Stimulated activated CD4-positive, alpha-beta T cell treated with anti-CD3 and anti-CD28 coated beads, Interleukin-4, amount 100 ng/mL, for 24 hours (primary cell): ENCODE results near the gene MEG3.

Experiments
- DNase-seq: peaks from one replicate; pipeline ENCODE4 v3.0.0-alpha.2; 2020

Gene MEG3

GRCh38 chr14:100882991-100883788, 57.3 kb downstream of the MEG3 start:
- DNase-seq: no peak

DNA sequence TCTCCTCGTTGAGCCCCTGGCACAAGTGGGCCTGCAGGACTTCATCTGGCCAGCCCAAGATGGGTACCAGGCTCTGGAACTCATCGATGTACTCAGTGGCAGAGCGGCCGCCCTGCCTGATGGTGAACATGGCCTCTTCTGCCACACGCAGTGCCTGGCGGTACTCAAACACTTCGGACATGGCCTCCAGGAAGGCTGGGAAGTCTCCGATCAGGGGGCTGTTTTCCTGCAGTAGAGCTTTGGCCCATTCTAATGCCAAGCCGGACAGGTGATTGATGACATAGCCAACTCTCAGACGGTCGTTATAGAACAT, 57.8 kb downstream of the MEG3 start:
- DNase-seq: no peak

GRCh38 chr14:100884456-100884855, 58.5 kb downstream of the MEG3 start:
- DNase-seq: no peak

DNA sequence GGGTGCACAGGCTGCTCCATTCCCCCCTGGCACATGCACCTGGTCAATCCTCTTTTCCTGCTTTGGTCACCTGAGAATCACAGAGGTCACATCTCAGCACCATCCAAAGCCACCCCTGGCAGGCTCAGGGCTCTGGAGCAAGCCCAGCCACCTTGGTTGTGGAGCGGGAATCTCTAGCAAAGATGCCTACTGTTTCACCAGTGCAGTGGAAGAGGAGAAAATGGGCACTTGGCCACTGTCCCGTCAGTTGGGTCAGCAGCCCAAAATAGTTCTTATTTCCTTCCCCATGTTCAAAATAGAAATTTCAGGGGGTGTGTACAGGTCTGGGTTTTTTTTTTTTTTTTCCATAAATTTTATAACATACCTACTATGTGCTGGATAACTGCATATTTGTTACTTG, 59.3 kb downstream of the MEG3 start:
- no peak for DNase-seq

DNA sequence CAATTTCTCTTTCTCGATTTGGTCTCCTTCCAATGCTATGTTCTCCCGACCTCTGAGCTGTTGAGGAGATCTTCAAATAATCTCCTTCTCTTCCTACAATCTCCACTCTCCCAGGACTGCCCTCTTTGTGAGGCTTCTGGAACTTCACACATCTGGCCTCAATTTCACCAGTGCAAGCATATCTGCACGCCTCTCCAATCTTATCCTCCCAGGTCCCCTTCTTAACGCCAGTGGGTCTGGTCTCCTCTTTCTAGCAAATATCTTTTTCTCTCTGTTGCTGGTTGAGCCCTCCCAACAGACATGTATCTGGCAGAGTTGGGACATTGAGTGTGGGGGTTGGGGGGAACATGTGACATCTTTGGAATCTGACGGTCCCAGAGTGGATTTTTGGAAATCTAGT, 59.7 kb downstream of the MEG3 start:
- DNase-seq: no peak

DNA sequence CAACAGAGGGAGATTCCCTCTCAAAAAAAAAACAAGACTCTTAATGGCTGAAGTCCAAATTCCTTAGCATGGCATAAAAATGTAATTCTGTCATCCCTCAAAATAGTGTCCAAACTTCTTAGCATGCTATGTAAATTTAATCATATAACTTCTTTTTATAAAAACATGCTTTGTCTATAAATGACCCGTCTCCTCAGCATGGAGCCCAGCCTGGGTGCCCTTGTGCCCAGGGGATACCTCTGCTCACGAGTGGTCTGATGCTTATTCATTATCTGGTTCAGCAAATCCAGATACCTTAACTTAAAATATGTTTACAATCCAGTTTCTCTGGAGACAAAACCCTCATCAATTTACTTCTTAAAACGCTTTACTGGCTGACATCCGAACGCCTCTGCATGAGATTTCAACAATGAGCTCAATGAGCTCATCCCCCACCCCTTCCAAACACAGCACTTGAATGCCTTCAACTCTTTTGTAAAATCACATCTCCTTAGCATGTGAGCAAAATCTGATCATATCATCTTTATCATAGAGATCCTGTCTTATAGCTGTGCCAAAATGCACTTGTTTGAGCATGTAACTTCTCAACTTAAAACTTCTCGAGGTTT, 61.9 kb downstream of the MEG3 start:
- DNase-seq: no peak

- no peak for DNase-seq
These were observed 62.9 kb downstream of the MEG3 start for GRCh38 chr14:100888789-100889315.

- no peak for DNase-seq
These were observed 63.7 kb downstream of the MEG3 start for GRCh38 chr14:100889641-100890040.

DNA sequence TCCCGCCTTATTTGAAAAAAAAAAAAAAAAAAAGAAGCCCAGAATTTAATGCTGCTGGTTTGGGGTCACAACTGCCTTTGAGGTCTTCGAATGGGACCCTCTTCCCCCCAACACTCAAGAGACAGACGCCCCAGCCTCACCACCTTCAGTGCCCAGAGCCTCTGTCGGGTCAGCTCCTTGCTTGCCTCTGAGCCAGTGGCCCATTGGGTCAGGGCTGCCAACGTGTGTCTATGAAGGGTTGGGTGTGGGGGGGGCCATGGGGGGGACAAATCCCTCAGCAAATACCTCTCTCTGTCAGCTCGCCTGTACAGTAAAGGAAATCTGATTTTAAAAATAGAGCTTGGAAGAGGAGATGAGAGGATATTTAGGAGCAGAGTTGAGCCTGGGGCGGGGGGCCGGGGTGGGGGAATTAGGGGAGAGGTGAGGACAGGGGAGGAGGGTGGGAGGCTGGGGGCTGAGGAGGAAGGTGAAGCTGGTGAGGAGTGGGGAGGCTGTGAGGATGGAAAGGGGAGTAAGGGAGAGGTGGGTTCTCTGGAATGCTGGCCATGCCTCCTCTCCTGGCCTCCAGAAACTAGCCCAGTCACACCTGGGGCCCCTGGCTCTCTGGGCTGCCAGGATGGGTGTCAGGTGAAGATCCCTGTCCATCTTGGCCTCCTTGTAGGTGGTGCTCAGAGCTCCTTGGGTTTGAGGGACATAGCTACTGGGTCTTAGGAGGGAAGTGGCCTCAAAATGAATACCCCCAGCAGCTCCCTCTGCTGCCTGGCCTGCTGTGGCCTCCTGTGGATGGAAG, 64.3 kb downstream of the MEG3 start:
- DNase-seq: no peak

DNA sequence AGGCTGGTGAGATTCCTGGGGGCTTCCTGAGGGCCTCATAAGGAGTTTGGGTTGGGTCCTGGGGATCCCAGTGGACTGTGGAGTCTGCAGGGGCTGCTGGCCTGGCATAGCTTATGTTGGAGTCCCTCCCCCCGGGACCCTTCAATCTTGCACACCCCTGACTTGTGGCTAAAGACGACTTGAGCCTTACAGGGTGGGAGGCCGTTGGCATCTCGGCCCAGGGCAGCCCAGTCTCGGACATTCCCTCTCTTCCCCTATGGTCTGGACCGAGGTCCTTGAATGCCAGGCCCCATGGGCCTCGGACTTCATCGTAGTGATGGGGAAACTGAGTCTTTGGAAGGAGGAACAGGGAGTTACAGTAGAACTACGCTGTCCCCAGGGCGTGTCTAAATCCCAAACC, 65.1 kb downstream of the MEG3 start:
- DNase-seq: no peak

DNA sequence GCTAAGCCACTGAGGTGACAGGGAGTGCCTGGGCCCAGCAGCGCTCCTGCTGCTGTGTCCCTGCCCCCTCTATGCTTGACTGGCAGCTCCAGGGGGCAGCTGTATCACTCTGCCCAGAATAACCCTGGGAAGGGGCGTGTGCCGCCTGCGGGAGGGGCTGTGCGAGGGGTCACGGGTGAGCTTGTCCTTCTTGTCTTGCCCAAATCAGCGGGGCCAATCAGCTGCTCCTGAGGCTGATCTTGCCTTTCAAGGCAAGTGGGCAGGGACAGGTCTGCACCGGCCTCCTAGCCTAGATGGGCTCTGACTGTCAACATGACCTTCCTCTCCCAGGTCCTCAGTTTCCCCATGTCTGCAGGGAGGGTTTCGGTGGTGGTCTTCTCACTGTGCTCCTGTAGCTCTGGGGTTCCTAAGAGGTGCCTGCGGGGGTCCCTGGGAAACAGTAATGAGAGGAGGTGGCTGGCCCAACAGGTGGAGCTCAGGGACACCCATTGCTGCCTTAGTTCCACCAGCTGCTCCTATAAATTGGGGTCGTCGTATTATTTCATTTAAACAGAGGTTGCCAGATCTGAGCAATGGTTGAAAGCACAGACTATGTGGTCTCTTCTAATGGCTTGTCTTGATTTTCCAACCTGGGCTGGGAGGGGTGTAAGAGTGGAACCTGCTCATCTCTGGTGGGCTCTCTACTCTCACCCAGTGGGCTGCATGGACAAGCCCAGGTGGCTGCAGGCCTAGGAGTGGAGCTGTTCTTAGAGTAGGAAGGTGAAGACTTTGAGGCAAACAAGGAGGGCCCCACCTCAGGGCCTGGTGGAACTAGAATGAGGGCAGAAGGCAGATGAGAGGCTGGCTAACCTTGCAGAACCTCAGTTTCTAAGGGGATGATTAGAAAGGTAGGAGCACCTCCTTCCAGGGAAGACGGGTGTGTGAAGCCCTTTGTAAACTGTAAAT, 65.9 kb downstream of the MEG3 start:
- DNase-seq: no peak

- no peak for DNase-seq
These were observed 66.7 kb downstream of the MEG3 start for GRCh38 chr14:100892496-100893227.

DNA sequence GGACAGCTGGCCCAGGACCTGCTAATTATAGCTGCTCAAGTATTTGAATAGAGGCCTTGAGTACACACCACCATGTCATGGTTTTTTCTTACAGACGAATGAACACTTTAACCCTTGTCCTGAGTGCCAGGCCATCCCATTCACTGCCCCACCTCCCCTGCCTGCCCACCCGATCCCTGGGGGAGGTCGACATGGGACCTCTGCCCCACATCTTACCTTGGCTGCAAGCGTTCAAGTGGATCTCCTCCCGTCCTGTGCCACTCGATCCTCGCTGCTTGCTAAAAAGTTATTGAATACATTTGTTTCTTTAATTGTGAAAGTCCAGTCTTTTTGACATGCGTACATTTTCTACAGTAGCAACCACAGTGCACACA, 67.3 kb downstream of the MEG3 start:
- DNase-seq: no peak

- no peak for DNase-seq
These were observed 67.8 kb downstream of the MEG3 start for GRCh38 chr14:100893760-100894159.

GRCh38 chr14:100894416-100894815, 68.5 kb downstream of the MEG3 start:
- DNase-seq: no peak

DNA sequence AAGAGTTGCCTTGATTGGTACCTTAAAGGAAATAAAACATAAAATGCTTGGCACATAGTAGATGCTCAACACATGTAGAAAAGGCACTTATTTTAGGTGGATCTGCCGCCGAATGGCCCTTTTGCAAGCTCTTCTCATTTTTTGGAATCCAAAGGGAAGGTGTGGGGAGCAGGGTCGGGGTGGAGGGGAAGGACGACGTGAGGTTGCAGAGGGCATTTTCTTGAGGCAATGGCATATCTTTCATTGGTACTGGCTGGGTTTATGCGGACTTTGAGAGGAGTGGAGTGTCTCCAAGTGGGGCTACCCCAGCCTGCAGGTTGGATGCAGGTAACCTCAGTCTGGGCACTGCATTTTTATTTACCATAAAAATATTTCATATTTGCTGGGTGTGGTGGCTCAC, 69.5 kb downstream of the MEG3 start:
- DNase-seq: no peak

DNA sequence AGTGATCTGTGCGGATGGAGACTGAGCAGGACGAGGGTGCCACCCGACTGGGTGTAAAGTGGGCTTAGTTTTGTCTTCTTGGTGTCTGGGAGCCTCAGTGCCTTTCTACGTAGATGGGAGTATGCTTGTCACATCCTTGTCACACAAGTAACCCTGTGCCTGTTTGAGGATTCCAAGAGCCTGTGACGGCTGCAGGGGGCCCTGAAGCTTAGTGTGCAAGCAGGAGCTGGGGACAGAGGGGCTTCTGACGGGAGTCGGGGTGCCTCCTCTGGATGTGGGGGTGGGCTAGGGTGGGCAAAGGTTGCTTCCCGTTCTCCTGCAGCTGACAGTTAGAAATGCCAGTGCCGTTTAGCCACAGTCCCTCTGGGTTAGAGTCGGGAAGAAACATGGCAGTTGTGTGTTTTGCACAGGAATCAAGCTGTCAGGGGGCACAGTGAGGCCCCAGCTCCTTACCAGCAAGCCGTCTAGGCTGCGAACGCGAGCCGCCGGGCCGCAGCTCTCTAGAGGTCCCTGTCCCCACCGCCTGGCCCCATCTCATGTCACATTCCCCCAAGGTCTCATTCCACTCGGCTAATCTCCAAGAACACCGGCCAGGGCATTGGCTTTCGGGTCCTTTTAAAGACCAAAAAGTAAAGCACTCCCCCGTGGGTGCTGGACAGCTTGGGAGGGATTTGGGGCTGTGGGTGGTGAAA, 70.6 kb downstream of the MEG3 start:
- no peak for DNase-seq

GRCh38 chr14:100898465-100898864, 72.5 kb downstream of the MEG3 start:
- DNase-seq: no peak

- DNase-seq: no peak
These were observed 73.3 kb downstream of the MEG3 start for GRCh38 chr14:100898935-100899883.
